ENCODE measurements around the gene ALDH1A1.

ALDH1A1 gene

DNA sequence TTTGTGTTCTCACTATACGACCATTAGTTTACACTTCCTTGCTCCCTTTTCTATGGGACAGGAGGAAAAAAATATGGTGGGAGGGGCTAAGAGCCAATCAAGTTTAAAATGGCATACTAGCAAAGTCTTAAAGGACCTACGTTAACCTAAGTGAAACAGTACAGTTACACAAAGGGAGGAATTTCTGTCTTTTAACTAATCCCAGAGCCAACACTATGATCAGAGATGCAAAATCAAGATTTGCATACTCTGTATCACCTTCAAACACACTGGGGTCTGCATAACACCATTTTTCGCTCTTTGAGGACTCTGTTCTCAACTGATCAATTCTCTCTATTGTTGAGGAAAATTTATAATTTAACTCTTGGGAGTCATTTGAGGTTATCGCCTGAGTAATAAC is 49.8 kb downstream of the ALDH1A1 start:
- DNase-seq (ENCODE audit: extremely low spot score), result no peak
- ChIA-PET CTCF (no interaction called here), POLR2A (no interaction called here)
- TF ChIP-seq CTCF (IDR thresholded peaks at IDR 0.05; ENCODE audit: control extremely low read depth, extremely low read depth, low read depth, missing control alignments), result no peak

GRCh38 chr9:72902268-72902667 is 50.6 kb downstream of the ALDH1A1 start:
- POLR2A ChIA-PET, result no interaction called here
- no peak for DNase-seq (ENCODE audit: extremely low spot score)
- CTCF ChIA-PET, result no interaction called here
- TF ChIP-seq CTCF (IDR thresholded peaks at IDR 0.05; ENCODE audit: control extremely low read depth, extremely low read depth, low read depth, missing control alignments), result no peak

- no peak for TF ChIP-seq CTCF (IDR thresholded peaks at IDR 0.05; ENCODE audit: control extremely low read depth, extremely low read depth, low read depth, missing control alignments)
- CTCF ChIA-PET, result no interaction called here
- POLR2A ChIA-PET, result no interaction called here
Measured at GRCh38 chr9:72899734-72900477, 52.9 kb downstream of the ALDH1A1 start.

DNA sequence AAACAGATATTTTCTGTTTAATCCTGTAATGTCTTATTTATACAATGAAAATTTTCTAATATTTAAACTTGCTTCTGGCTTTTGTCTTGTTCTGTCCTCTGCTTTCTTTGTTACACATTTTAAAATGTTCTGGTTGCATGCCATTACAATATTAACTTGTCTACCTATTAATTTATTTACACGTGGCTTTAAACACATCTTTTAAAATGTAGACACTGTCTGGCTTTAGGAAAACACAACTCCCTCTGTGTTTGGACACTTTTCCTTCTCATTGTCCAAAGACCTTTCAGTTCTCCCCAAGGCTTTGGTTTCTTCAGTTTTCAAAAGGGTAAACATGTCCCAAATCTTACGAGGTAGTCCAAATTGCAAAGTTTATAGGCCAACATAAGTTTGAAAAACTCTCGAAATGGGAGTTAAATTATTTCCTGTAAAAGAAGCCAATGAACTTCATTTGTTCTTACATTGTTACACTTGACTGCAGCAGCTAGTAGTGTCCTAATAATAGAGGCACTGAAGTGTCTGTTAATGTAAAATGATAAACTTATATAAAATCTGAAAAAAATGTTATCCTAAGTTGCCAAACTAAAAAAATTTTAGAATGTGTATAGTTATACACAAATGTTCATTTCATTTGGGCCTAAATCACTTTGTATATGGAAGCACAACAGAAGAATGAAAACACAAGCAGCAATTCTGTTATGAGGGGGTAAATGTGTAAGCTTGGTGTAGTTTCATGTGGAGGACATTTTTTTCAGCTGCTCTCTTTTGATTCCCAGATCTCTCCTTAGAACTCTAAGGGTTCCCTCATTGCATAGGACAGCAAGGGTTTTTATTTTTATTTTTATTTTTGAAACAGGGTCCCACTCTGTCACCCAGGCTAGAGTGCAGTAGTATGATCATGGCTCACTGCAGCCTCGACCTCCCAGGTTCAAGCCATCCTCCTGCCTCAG is 53.8 kb downstream of the ALDH1A1 start:
- TF ChIP-seq CTCF (IDR thresholded peaks at IDR 0.05; ENCODE audit: control extremely low read depth, extremely low read depth, low read depth, missing control alignments), result no peak
- ChIA-PET POLR2A (no interaction called here), CTCF (no interaction called here)
- DNase-seq (ENCODE audit: extremely low spot score), result no peak

More at GRCh38 chr9:72899734-72900477, 52.9 kb downstream of the ALDH1A1 start:
- no peak for DNase-seq (ENCODE audit: extremely low spot score)

DNA sequence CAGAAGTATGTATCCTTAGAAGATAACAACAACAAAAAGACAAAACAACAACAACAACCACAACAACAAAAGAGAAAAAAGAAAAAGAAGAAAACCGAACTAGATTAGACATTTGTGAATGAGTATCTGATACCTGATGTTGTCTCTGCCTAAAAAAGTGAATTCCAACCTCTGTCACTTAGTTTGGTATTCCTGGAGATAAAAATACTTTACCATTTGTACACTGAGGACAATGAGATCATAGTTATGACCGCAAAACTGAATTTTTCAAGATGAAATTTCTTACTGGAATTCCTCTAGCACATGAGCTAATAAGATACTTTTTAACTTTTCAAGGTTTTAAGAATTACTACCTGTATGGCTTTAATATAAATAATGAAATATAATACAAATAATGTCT is 54.5 kb downstream of the ALDH1A1 start:
- no peak for DNase-seq (ENCODE audit: extremely low spot score)
- POLR2A ChIA-PET, result no interaction called here
- CTCF ChIA-PET, result no interaction called here
- no peak for TF ChIP-seq CTCF (IDR thresholded peaks at IDR 0.05; ENCODE audit: control extremely low read depth, extremely low read depth, low read depth, missing control alignments)

DNA sequence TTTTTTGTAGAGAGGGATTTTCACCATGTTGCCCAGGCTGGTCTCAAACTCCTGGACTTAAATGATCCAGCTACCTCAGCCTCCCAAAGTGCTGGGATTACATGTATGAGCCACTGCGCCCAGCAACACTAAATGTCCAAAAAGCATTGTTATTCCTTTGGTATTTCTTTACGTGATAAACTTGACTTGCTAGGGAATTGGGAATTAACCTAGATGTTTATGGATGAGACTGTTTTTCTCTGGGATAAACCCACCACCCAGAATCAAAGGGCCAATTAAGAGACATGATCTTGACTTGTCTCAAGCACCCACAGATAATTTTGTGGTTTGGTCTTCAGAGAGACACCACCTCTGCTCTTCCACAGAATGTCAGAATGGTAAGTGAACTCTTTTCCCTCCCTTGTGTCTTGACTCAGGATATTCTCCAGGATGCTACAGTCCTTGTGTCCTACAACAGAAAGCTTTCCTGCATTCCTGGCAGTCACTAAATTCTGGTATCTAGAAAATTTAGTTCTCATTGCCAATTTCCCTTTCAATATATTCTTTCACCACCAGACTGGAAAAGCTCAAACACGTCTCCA is 55.7 kb downstream of the ALDH1A1 start:
- no peak for DNase-seq (ENCODE audit: extremely low spot score)
- ChIA-PET POLR2A (no interaction called here), CTCF (no interaction called here)
- no peak for TF ChIP-seq CTCF (IDR thresholded peaks at IDR 0.05; ENCODE audit: control extremely low read depth, extremely low read depth, low read depth, missing control alignments)

Data from GM10248 (cell line).